A549 (cell line): ENCODE data around the gene C2. TPM values are rescaled to one million over a fixed set of nuclear protein-coding genes. Genes with fewer than 3 reads are reported as not detected.
"Not testable (repeated sequence)": the region's sequence is repeated elsewhere in the genome, so short reads cannot be mapped to it uniquely, and the experiment has no call there.

Source experiments
- ATAC-seq, 2 experiments: fragments of 200-7000 bp in 1 of 2; fragments of >200 bp in 1 of 2; cut with Nextera tagmentation in 1 of 2; cut with Tn5 transposase in 1 of 2; 3 replicates each; pipeline versions ENCODE4 v1.8.0 to v1.9.1; 2018 to 2020; ENCODE audit warnings: mild to moderate bottlenecking in 1 of 2, moderate library complexity in 1 of 2
- CTCF ChIA-PET: fragments of 300-600 bp; sonication (Branson Sonifier 250); formaldehyde crosslinking; extraction: SDS; loops from one replicate; lab custom pipeline; 2021; ENCODE audit warnings: antibody characterized with exemption, inconsistent platforms; lab: Yijun Ruan, JAX
- POLR2A ChIA-PET: fragments of 350-600 bp; formaldehyde crosslinking; extraction: SDS; loops from one replicate; lab custom pipeline; 2021; ENCODE audit warnings: antibody characterized with exemption, inconsistent platforms; lab: Yijun Ruan, JAX
- DNase-seq, 2 experiments: peaks; one replicate each; pipeline versions ENCODE4 v3.0.0 to v3.0.0-alpha.2; 2011 to 2016; ENCODE audit warnings: low read depth in 1 of 2, low spot score in 1 of 2
- FAIRE-seq: peaks from 2 replicates; lab custom pipeline; 2011; peaks lifted over from hg19 to GRCh38; lab: Jason Lieb, UNC
- H3K27ac ChIP-seq, 2 experiments: fragments of >200 bp; sonication (Bioruptor Twin); formaldehyde crosslinking; 3 replicates each; pipeline ENCODE4 v1.5.1; 2016 to 2017
- H3K4me1 ChIP-seq: fragments of >200 bp; sonication (Bioruptor Twin); formaldehyde crosslinking; 3 replicates; pipeline ENCODE4 v1.6.1; 2016
- H3K4me2 ChIP-seq: fragments of >200 bp; sonication (Bioruptor Twin); formaldehyde crosslinking; 3 replicates; pipeline ENCODE4 v1.6.1; 2016
- H3K4me3 ChIP-seq: fragments of >200 bp; sonication (Bioruptor Twin); formaldehyde crosslinking; 3 replicates; pipeline ENCODE4 v1.5.1; 2016
- H3K9me3 ChIP-seq: fragments of >200 bp; sonication (Bioruptor Twin); formaldehyde crosslinking; 3 replicates; pipeline ENCODE4 v1.6.1; 2016
- CBX2 ChIP-seq: fragments of 200-600 bp; sonication (generic); IDR thresholded peaks from 2 replicates; pipeline ENCODE4 v1.6.1; 2016; ENCODE audit warnings: low read depth, mild to moderate bottlenecking, borderline replicate concordance
- CBX8 ChIP-seq: fragments of 200-600 bp; sonication (generic); IDR thresholded peaks from 2 replicates; pipeline ENCODE4 v1.6.1; 2016
- CEBPB ChIP-seq, 2 experiments: fragments of >200 bp in 1 of 2; sonication (Bioruptor Twin) in 1 of 2; formaldehyde crosslinking in 1 of 2; IDR thresholded peaks; 2 replicates each; pipeline ENCODE4 v1.6.1; 2012 to 2016
- EHF ChIP-seq: fragments of 250-450 bp; sonication (Bioruptor Pico); IDR thresholded peaks from 2 replicates; pipeline ENCODE4 v1.5.0; 2020; ENCODE audit warnings: mild to moderate bottlenecking
- ESRRA ChIP-seq: fragments of 150-350 bp; IDR thresholded peaks from 2 replicates; pipeline ENCODE4 v1.6.1; 2014; ENCODE audit warnings: mild to moderate bottlenecking, low read length, borderline replicate concordance
- FOSL2 ChIP-seq, 2 experiments: fragments of 450-650 bp in 1 of 2; fragments of >200 bp in 1 of 2; sonication (Bioruptor Twin) in 1 of 2; formaldehyde crosslinking; IDR thresholded peaks; 2 replicates each; pipeline versions ENCODE4 v1.5.0 to v1.6.1; 2016 to 2020; ENCODE audit warnings: mild to moderate bottlenecking in 1 of 2, moderate library complexity in 1 of 2
- FOXS1 ChIP-seq: fragments of 250-450 bp; sonication (Bioruptor Pico); IDR thresholded peaks from 2 replicates; pipeline ENCODE4 v1.5.0; 2020; ENCODE audit warnings: mild to moderate bottlenecking, moderate library complexity
- HDAC2 ChIP-seq: fragments of 200-600 bp; sonication (generic); IDR thresholded peaks from 2 replicates; pipeline ENCODE4 v1.6.1; 2016
- HOXB13 ChIP-seq: fragments of 250-450 bp; sonication (Bioruptor Pico); IDR thresholded peaks from 2 replicates; pipeline ENCODE4 v1.5.0; 2020; ENCODE audit warnings: low read depth, mild to moderate bottlenecking, moderate library complexity
- JUNB ChIP-seq: fragments of >200 bp; sonication (Bioruptor Twin); formaldehyde crosslinking; IDR thresholded peaks from 2 replicates; pipeline ENCODE4 v1.6.1; 2016
- MAFK ChIP-seq: fragments of 450-650 bp; IDR thresholded peaks from 2 replicates; pipeline ENCODE4 v1.6.1; 2014; ENCODE audit not compliant: partially characterized antibody
- MYC ChIP-seq: IDR thresholded peaks from 2 replicates; pipeline ENCODE4 v1.6.1; 2012; ENCODE audit warnings: mild to moderate bottlenecking, inconsistent platforms, low read length, improper control_type of control experiment, borderline replicate concordance
- NFE2L2 ChIP-seq: fragments of 150-350 bp; conservative IDR thresholded peaks from 2 replicates; pipeline ENCODE4 v1.6.1; 2014; ENCODE audit warnings: low read length
- NR3C1 ChIP-seq: fragments of >200 bp; sonication (Bioruptor Twin); formaldehyde crosslinking; IDR thresholded peaks from 3 replicates; pipeline ENCODE4 v1.6.1; 2017
- PHF8 ChIP-seq: fragments of 200-600 bp; sonication (generic); IDR thresholded peaks from 2 replicates; pipeline ENCODE4 v1.6.1; 2016; ENCODE audit warnings: low read depth, mild to moderate bottlenecking, antibody characterized with exemption, moderate library complexity, borderline replicate concordance
- POLR2AphosphoS2 ChIP-seq: conservative IDR thresholded peaks from 2 replicates; pipeline ENCODE4 v1.6.1; 2012; ENCODE audit warnings: low read length, improper control_type of control experiment, inconsistent platforms
- RARB ChIP-seq: fragments of 250-450 bp; sonication (Bioruptor Pico); IDR thresholded peaks from 2 replicates; pipeline ENCODE4 v1.8.0; 2021; ENCODE audit warnings: mild to moderate bottlenecking, moderate library complexity
- RCOR1 ChIP-seq: fragments of 150-350 bp; IDR thresholded peaks from 2 replicates; pipeline ENCODE4 v1.6.1; 2014; ENCODE audit warnings: antibody characterized with exemption, low read length, low read depth
- TP53 ChIP-seq: fragments of 250-450 bp; sonication (Bioruptor Pico); IDR thresholded peaks from 2 replicates; pipeline ENCODE4 v1.5.0; 2021; ENCODE audit warnings: mild to moderate bottlenecking, moderate library complexity
- ZC3H11A ChIP-seq: fragments of 450-650 bp; IDR thresholded peaks from 2 replicates; pipeline ENCODE4 v1.6.1; 2014; ENCODE audit warnings: antibody characterized with exemption, mild to moderate bottlenecking
- ZFP36 ChIP-seq: fragments of 450-650 bp; IDR thresholded peaks from 2 replicates; pipeline ENCODE4 v1.6.1; 2014; ENCODE audit warnings: borderline replicate concordance; ENCODE audit not compliant: partially characterized antibody
- WGBS: methylation state at CpG from one replicate; pipeline ENCODE4 v1.1.6; 2017; ENCODE audit errors: missing lambda C conversion rate; 5-methylcytosine and 5-hydroxymethylcytosine counted together
- polyA plus RNA-seq, 4 experiments: library from polyadenylated mRNA; depleted of rRNA in 3 of 4; stranded (reverse); fragments of >200 nt; fragmentation: RNase III in 1 of 4; extraction: RNeasy Plus Mini Kit Qiagen cat#74134 plus additional on column Dnase treatment in 1 of 4; gene quantifications; 2 replicates in 3 of 4; 3 replicates in 1 of 4; pipeline ENCODE4 v1.2.3, GENCODE V29; 2011 to 2017
- TF ChIP-seq, protein P1 (sequence below): fragments of >200 bp; sonication (Bioruptor Twin); formaldehyde crosslinking; IDR thresholded peaks from 2 replicates; pipeline ENCODE4 v1.6.1; 2016
- TF ChIP-seq, protein P2 (sequence below): fragments of >200 bp; sonication (Bioruptor Twin); formaldehyde crosslinking; IDR thresholded peaks from 3 replicates; pipeline ENCODE4 v1.6.1; 2016
- TF ChIP-seq, protein P3 (sequence below): fragments of >200 bp; sonication (Bioruptor Twin); formaldehyde crosslinking; IDR thresholded peaks from 3 replicates; pipeline ENCODE4 v1.5.1; 2016

Gene C2
- polyA plus RNA-seq, 2 of the 4 experiments (the other 2 are of a cell fraction) = 0.22 to 0.87 TPM

DNA sequence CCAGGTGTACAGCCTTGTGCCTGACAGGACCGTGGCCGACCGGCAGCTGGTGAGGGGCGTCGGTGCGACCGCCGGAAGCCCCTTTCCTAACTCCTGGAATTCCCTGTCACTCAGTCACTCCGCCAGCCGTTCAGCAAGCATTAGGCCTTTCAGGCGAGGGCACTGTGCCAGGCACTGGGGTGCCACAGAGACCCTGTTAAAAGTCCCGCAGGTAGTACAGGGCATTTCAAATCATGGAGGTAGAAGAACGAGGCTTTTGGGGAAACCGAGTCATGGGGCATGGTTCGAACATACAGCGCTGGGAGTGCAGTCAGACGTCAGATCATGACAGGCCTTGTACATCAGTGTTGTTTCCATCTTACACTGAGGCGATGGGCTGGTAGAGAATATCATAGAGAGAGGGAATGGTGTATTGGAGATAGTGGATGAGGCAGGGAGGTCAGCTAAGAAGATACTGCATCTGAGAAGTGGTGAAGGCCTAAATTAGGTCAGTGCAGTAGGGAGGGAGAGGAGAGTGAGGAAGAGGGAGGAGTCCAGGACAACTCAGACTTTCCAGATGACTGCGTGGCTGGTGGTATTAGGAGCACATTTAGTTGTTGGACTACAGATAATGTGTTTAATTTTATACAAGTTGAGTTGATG is 45.3 kb downstream of the C2 start:
- Histone ChIP-seq H3K9me3 (no peaks in the 10 kb centered on the region), H3K27ac (peak overlapping the region; percentile 89 to 93), H3K4me2 (peak overlapping the region; percentile 87), H3K4me1 (peaks cover 17% of the 10 kb centered on the region; the same call in 1 of the 3 replicates), H3K4me3 (peak overlapping the region; percentile 72)
- WGBS = 14% methylated on average over 9 of the region's 19 CpGs
- ATAC-seq = no peak; a peak in 1 of 6 replicates
- FAIRE-seq = no peak
- TF ChIP-seq HOXB13 (CRISPR knock-in tag) (no peak), RCOR1 (no peak), EHF (no peak), PHF8 (0 out of 2 replicates have a peak, but pooled peaks have one; percentile 20), RARB (CRISPR knock-in tag) (no peak), HDAC2 (no peak)
- DNase-seq = no peak
- POLR2A ChIA-PET = interaction anchor here (0.5 to 1.8 kb wide), 2 partner anchors 14 to 155 kb away, joined by 3 to 13 read pairs; partner anchors contain the start of genes ATF6B, NELFE and SKIC2
- CTCF ChIA-PET = interaction anchor here (1.3 to 2.2 kb wide), 3 partner anchors 16 to 21 kb away, joined by 5 to 10 read pairs (median 6); no protein-coding TSS in a partner anchor

DNA sequence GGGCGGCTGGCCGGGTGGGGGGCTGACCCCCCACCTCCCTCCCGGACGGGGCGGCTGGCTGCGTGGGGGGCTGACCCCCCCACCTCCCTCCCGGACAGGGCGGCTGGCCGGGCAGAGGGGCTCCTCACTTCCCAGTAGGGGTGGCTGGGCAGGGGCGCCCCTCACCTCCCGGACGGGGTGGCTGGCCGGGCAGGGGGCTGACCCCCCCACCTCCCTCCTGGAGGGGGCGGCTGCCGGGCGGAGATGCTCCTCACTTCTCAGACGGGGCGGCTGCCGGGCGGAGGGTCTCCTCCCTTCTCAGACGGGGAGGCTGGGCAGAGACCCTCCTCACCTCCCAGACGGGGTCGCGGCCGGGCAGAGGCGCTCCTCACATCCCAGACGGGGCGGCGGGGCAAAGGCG is 48.5 kb downstream of the C2 start:
- CTCF ChIA-PET = interaction anchor here (0.7 kb wide), 1 partner anchor 315 kb away, joined by 3 read pairs; the partner anchor contains the start of gene C6orf47
- H3K4me2 ChIP-seq, H3K27ac ChIP-seq, FAIRE-seq, H3K4me1 ChIP-seq, H3K4me3 ChIP-seq, H3K9me3 ChIP-seq, DNase-seq, ATAC-seq, POLR2A ChIA-PET: not testable (repeated sequence)
- WGBS = no CpG with 5 or more reads among the region's 30 CpGs

DNA sequence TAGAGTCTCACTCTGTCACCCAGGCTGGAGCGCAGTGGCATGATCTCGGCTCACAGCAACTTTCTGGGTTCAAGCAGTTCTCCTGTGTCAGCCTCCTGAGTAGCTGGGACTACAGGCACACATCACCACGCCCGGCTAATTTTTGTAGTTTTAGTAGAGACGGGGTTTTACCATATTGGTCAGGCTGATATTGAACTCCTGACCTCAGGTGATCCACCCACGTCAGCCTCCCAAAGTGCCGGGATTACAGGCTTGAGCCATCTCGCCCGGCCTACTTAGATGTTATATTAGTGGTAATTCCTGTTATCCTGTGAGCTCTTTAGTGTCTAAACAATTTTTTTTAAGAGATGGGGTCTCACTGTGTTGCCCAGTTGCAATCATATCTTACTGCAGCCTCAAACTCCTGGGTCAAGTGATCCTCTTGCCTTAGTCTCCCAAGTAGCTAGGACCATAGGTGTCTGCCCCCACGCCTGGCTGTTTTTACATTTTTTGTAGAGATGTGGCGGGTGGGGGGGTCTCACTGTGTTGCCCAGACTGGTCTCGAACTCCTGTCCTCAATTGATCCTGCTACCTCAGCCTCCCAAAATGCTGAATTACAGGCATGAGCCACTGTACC is 50.4 kb downstream of the C2 start:
- ATAC-seq = no peak
- H3K4me1 ChIP-seq = peaks cover 7% of the 10 kb centered on the region; the same call in 1 of the 3 replicates
- no peak for FAIRE-seq
- TF ChIP-seq HOXB13 (CRISPR knock-in tag) (no peak), EHF (no peak), ZC3H11A (no peak), CEBPB (IDR thresholded peaks at IDR 0.05) (no peak), MAFK (no peak), NFE2L2 (no peak), ZFP36 (no peak), JUNB (no peak), TP53 (no peak)
- TF ChIP-seq, protein P1, sequence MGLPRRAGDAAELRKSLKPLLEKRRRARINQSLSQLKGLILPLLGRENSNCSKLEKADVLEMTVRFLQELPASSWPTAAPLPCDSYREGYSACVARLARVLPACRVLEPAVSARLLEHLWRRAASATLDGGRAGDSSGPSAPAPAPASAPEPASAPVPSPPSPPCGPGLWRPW = no peak
- ChIA-PET CTCF (interaction anchor here (0.6 kb wide), 1 partner anchor 14 kb away, joined by 3 read pairs; no protein-coding TSS in a partner anchor), POLR2A (no interaction called here)
- no peak overlapping the region for H3K4me2 ChIP-seq
- no peaks in the 10 kb centered on the region for H3K9me3 ChIP-seq
- no peak overlapping the region for H3K27ac ChIP-seq
- no peak overlapping the region for H3K4me3 ChIP-seq
- WGBS = 91% methylated on average over 12 of the region's 12 CpGs
- no peak for DNase-seq

DNA sequence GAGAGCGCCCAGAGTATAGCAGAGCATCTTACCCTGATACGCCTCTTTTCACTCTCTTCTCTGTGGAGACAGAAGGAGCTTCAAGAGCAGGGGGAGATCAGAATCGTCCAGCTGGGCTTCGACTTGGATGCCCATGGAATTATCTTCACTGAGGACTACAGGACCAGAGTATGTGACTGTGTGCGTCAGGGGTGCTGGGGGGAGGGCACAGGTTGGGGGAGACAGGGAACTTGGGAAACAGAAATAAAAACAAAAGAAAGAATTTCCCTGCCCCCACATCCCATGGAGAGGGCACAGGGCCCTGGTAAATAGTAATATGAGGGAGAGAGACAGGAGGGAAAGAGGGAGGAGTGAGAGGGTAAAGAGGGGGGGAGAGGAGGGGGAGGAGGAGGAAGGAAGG is 51.3 kb downstream of the C2 start:
- Histone ChIP-seq H3K9me3 (no peaks in the 10 kb centered on the region), H3K4me3 (no peak overlapping the region), H3K4me1 (no peaks in the 10 kb centered on the region), H3K27ac (no peak overlapping the region), H3K4me2 (no peak overlapping the region)
- no peak for ATAC-seq
- WGBS = 88% methylated on average over 5 of the region's 5 CpGs
- no peak for FAIRE-seq
- DNase-seq = no peak
- POLR2A ChIA-PET = no interaction called here
- CTCF ChIA-PET = no interaction called here
- TF ChIP-seq CBX8 (no peak), FOXS1 (CRISPR knock-in tag) (no peak), JUNB (no peak), ZC3H11A (no peak), RARB (CRISPR knock-in tag) (no peak), ZFP36 (no peak), CBX2 (no peak), HOXB13 (CRISPR knock-in tag) (no peak), POLR2AphosphoS2 (no peak), ESRRA (no peak), FOSL2 (IDR thresholded peaks at IDR 0.05) (no peak), FOSL2 (CRISPR knock-in tag; IDR thresholded peaks at IDR 0.05) (no peak), CEBPB (IDR thresholded peaks at IDR 0.05) (no peak), TP53 (no peak), NR3C1 (no peak), MYC (no peak)
- TF ChIP-seq, protein P2, sequence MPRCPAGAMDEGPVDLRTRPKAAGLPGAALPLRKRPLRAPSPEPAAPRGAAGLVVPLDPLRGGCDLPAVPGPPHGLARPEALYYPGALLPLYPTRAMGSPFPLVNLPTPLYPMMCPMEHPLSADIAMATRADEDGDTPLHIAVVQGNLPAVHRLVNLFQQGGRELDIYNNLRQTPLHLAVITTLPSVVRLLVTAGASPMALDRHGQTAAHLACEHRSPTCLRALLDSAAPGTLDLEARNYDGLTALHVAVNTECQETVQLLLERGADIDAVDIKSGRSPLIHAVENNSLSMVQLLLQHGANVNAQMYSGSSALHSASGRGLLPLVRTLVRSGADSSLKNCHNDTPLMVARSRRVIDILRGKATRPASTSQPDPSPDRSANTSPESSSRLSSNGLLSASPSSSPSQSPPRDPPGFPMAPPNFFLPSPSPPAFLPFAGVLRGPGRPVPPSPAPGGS = no peak
- TF ChIP-seq, protein P1 = no peak
- TF ChIP-seq, protein P3, sequence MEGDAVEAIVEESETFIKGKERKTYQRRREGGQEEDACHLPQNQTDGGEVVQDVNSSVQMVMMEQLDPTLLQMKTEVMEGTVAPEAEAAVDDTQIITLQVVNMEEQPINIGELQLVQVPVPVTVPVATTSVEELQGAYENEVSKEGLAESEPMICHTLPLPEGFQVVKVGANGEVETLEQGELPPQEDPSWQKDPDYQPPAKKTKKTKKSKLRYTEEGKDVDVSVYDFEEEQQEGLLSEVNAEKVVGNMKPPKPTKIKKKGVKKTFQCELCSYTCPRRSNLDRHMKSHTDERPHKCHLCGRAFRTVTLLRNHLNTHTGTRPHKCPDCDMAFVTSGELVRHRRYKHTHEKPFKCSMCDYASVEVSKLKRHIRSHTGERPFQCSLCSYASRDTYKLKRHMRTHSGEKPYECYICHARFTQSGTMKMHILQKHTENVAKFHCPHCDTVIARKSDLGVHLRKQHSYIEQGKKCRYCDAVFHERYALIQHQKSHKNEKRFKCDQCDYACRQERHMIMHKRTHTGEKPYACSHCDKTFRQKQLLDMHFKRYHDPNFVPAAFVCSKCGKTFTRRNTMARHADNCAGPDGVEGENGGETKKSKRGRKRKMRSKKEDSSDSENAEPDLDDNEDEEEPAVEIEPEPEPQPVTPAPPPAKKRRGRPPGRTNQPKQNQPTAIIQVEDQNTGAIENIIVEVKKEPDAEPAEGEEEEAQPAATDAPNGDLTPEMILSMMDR = no peak
